Stimulated activated CD4-positive, alpha-beta T cell treated with anti-CD3 and anti-CD28 coated beads, Interleukin-4, amount 100 ng/mL, for 48 hours (primary cell): ENCODE measurements around the gene SLC46A1.

Experiments used
- DNase-seq, 2 donors: peaks; one replicate each; pipeline ENCODE4 v3.0.0-alpha.2; 2020; ENCODE audit warnings: low read depth in 2 of 2

The SLC46A1 gene

DNA sequence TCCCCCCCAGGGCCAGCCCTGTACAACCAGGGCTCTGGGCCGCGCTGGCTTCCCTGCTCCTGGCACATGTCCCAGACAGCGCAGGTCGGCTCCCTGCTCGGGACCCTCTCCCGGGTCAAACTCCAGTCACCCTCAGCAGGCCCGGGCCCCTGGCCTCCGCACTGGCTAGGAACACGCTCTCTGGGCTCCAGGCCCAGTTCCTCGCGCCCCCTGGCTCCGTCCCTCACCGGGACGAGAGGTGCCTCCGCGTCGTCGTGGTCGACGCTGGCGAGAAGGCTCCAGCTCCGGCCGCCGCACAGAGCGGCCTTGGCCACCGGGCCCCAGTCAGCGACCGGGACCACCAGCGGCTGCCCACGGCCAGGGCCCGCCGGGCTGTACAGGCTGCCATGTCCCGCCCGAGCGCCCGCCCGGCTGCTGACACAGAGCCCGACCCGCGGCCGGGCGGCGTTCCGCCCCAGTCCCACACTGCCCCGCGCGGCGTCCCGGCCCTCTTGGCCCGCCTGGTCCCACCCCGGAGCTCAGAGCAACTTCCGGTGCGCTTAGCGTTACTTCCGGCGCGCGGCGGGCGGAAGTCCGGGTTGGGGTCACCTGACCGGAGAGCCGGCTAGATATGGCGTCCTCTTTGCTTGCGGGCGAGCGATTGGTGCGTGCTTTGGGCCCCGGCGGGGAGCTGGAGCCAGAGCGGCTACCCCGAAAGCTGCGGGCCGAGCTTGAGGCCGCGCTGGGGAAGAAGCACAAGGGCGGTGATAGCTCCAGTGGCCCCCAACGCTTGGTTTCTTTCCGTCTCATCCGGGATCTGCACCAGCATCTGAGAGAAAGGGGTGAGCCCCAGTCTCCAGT lies 48.7 kb downstream of the SLC46A1 start, which contains the start of gene POLDIP2:
POLDIP2 (minus strand) TSS at position 467 of the 840 bp plus-strand sequence; CDS start at position 388, 79 bp downstream.
- DNase-seq, result peak; percentile 92 to 94

DNA sequence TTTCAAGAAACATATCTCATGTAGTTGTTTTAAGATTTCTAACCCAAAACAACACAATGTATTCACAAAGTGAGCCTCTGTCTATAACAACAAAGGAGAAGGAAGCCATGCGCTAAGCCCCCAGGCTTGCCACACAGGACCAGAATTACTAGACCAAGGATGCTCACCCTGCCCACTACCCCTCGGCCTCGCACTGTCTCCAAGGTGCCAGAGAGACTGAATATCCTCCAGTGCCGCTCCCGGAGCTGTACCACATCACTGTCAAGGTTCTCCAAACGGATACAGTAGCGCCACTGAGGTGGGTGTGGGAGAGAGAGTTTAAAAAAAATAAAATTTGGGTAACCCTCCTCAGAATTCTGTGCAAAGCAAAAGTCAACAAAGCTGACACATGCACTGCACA lies 55.7 kb downstream of the SLC46A1 start:
- no peak for DNase-seq

DNA sequence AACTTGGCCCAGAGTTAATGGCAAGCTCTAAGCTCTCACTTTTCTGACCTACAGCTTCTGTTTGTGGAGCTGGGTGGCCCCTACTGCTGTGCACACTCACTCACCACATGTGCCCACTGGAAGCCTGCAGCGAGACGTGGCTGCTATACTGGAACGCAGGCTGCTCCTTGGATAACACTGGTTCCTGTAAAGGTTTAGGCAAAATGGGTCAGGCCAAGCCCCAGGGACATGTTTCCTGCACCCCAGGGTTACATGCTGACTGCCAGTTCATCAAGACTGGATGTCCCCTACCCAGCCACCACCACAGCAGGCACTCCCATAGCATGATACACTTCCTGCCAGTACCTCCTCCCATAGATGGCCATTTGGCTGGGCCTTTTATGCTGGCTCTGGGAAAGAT lies 57.0 kb downstream of the SLC46A1 start:
- no peak for DNase-seq

DNA sequence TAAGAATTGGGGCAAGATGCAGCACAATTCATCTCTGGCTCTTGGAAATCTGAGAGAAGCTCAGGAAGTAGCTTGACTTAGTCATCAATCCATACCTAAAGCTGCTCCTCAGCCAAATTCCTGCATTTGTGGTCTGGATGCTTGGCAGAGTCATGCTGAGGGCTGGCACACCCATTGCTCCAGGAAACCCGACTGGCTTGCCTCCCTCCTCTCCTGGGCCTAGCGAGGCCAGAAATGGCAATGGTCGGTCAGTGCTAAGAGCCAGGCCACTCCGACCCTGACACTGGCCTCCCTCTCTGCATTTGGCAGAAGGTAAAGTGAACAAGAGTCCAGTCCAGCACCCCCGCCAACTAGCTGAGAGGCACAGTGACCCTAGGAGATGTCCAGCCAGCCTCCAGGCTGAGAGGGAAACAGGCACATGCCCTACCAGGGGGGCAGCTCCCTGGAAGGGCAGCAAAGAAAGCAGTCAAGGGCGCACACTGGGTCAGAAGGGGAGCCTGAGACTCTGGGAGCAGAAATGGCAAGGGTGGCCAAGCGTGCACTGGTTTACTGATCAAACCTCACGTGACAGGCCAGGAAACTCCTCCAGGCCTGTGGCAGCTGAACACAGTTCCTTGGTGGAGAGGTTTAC lies 58.6 kb downstream of the SLC46A1 start:
- no peak for DNase-seq

DNA sequence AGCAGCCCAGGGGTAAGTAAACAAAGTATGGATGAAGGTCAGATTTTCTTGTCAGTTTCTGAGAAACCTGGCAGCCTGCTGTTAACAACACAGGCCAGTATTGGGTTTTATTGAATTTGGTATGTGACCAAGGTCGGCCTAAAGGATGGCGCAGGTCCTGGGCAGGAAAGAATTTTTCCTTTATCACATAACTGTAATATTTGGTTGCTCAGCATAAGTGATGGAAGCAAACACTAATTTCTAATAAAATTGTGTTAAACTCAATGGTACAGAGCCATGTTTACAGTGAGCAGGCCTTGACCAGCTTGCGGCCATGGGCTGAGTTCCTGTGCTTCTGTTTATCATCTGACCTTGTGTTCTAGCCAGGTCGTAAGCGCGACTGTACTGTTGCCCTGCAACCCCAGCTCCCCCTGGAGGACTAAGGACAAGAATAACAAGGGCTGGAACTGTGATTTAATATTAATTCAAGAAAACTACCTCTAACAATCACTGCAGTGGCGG lies 59.2 kb downstream of the SLC46A1 start:
- no peak for DNase-seq

DNA sequence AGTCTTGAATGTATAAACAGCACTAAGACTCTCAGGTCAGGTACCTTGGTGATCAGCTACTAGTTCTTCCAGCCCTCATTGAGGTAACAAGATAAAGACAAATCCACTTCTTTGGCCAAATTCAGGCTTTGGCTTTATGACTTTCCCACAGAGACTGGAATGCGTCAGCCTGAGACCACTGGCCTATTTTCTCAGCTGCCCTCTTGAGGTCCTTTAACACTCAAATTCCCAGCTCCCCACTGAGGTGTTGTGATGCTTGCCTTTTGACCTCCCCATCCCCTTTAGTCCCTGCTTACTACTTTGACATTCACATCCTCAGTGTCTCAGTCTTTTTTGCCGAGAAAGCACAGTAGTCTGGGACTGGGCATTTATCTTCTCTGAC lies 59.8 kb downstream of the SLC46A1 start:
- DNase-seq, result no peak

DNA sequence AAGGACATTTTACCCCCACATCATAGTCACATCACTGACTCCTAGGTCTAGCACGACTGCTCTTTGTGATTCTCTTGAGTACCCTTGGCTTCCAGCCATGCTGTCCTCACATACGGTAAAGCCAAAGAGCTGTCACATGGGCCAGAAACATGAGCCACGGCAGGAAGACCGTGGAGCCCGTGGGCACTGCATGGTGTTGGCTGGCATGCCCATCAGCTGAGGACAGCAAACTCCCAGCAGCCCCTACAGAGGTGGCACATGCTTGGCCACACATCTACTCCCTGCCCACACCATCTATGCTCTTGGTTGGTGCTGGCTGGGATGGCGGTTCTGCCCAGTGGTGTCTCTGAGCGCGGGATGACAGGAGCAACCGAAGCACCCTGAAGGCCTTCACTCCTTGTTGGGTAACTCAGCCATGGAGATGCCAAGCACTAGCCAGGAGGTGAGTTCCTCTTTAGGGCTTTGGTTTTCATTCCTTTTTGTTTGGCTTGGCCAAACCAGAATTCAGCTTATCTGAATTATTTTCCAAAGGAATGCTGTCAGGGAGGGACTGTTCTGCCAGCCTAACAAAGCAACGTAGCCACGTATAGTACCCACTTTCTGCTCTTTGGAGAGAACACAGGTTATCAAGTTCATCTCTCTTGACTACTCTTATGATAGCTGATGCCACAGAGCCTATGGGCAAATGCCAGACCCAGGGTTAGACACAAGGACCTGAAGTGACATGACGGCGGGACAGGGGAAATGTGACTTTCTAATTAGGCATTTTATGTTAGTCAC lies 60.4 kb downstream of the SLC46A1 start:
- no peak for DNase-seq
